GM18870 (cell line): ENCODE results near the gene LINGO1.

ENCODE experiments used
- ATAC-seq: cut with Tn5 transposase; IDR thresholded peaks from one replicate; pipeline ENCODE4 v1.9.1; 2021; ENCODE audit warnings: moderate library complexity; ENCODE audit not compliant: unreplicated experiment

Gene LINGO1

GRCh38 chr15:77573802-77574201 lies 58.9 kb downstream of the LINGO1 start:
- no peak for ATAC-seq

DNA sequence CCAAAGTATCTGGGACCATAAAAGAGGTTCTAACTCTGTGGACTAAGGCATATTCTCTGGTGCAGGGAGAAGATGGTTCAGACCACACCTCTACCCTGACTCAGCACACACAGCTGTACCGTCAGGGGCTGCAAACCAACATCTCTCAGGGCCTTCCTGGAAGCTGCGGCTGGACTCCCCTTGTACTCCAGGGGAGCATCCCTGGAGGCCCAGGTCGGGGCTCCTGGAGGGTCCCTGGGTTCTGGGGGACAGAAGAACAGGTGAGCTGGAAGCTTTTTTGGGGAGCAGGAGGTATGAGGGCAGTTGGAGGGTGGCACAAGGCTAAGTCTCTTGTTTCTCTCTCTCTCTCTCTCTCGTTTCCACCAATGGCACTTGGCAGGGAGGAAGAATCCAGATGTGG lies 60.5 kb downstream of the LINGO1 start:
- no peak for ATAC-seq

DNA sequence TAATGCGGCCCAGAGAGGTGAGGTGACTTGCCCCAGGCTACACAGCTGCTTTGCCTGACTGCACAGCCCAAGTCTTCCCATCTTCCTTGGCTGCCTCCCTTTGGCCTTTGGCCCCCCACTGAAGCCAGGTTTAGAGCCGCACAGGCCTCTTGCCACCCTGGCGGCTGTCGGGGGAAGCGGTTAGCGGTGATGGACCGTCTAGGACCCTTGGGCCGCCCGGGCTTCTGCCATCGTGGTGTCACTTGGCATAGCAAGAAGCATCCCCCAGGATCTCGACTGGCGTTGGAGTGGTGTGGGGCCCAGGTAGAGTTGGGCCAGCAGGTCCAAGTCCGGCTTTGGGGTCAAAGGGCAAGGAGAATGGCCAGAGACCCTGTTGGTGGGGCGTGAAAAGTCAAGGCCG lies 61.0 kb downstream of the LINGO1 start:
- no peak for ATAC-seq

DNA sequence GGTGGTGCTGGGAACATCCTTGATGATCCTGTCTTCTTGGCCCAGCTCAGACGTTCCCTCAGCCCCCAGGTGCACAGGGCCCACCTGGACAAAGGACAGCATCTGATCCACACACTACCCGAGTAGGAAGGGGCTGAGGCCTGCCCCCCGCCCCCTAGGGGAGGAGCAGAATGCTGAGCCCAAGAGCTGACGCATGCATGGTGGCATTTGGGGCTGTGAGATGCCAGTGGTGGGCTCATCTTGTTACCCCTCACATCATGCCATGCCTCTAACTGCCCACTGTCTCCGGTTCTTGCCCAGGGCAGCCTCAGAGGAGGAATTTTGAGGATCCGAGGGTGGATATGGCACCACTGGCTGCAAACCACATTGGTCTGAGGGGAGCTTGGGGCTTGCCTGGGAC lies 61.5 kb downstream of the LINGO1 start:
- no peak for ATAC-seq

GRCh38 chr15:77569729-77570125 lies 63.0 kb downstream of the LINGO1 start:
- no peak for ATAC-seq

- ATAC-seq = no peak
Measured at GRCh38 chr15:77568973-77569728, 63.6 kb downstream of the LINGO1 start.

- no peak for ATAC-seq
Measured at GRCh38 chr15:77568014-77568972, 64.4 kb downstream of the LINGO1 start.

DNA sequence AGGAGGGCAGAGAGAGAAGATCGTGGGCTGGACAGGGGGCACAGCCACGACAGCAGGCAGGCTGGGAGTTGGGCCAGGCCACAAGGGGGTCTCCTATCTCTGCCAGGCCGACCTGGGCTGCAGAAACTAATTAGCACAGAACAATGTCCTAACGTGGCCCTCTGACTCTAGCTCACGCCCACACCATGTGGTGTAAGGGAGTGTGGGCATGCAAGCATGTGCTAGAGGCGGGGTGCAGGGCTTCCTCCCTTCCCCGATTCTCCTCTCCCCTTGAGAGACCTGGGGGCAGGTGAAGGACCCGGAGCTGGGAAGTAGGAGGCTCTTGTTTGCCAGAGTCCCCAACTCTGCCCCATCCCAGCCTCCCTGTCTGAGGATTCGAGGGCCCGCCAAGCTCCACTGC lies 65.5 kb downstream of the LINGO1 start:
- ATAC-seq = no peak

GRCh38 chr15:77566092-77566491 lies 66.6 kb downstream of the LINGO1 start:
- ATAC-seq = no peak

DNA sequence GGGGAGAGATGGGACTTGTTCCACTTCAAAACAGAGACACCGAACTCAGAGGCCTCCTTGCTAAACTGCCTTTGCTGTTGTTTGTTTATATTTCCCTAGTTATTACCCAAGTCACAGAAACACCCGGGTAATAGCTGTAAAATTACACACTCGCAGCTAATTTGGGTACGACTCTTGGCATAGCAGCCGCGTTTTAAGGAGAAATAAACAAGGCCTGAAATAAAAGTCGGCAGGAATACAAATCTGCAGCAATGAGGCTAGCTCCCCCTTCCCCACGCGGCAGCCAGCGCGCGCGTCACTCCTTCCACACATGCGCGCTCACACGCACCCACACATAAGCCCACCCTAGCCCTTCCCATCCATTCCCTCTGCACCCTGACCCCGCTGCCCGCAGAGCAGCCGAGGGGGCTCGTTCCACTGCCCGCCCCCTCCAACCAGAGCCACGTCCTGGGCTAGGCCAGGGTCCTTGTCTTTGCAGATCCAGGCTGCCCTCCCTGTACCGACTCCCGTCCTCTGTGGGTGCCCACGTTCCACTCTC lies 67.3 kb downstream of the LINGO1 start:
- no peak for ATAC-seq

DNA sequence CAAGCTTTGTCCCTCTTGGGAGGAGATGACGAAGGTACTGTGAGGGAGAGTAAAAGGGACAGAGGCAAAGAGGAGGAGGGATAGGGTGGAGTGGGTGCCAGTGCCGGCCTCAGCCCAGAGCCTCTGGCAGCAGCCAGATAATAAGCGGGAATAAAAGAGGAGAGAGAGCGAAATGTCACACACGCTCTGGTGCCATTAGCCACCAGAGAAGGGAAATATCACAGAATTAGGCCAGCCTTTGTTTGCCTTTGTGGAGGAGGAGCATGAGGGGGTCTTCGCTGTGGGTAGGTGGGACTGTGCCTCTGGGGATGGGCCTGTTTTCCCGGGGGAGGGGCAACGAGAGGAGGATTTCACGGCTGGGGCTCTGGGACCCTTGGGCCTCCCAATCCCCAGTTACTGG lies 67.8 kb downstream of the LINGO1 start:
- no peak for ATAC-seq

DNA sequence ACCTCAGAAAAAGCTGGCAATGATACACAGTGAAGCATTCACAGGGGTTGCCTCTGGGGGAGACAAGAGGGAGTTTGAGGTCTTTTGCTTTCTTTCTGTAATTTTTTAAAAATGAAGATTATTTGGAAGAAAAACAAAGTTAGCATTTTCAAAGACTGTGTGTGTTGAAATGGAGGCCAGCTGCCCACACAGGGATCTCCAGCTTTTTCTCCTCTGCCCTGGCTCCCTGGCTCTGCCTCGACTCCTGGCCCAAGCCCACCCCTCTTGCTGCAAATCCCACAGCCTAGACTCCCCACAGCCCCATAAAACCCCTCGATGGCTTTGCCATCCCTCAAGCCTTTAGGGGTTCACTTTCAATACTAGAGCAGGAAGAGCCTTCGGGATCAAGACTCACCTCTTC lies 68.4 kb downstream of the LINGO1 start:
- ATAC-seq = no peak

- no peak for ATAC-seq
Measured at GRCh38 chr15:77563623-77564156, 69.0 kb downstream of the LINGO1 start.
